Measurements from ENCODE around the gene AP1G2. TPM values are rescaled to one million over a fixed set of nuclear protein-coding genes. Genes with fewer than 3 reads are reported as not detected.

Gene AP1G2
- total and polyA plus RNA-seq, 2 of the 13 experiments (the other 11 are each of a cell fraction or from before 2014, with no cell fraction given) = 96.9 to 611 TPM

DNA sequence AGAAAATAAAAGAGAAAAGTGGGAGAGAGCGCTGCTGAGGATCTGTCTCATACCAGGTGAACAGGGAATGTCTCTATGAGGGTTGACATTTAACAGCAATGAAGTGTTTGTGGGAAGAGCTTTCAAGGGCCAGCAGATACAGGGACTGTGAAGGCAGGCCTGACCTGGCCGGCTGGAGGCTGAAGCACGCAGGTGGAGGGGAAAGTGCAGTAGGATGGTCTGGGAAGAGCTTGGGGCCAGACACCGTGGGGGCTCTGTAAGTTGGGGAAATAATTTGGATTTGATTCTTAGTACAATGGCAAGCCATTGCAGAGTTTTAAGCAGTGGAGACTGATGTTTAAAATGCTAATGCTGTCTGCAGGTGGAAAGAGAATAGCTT lies 44.8 kb upstream of the AP1G2 start (continued):
- no peak for TF ChIP-seq ZNF598 (CRISPR knock-in tag; IDR thresholded peaks at IDR 0.05; ENCODE audit: borderline replicate concordance)

DNA sequence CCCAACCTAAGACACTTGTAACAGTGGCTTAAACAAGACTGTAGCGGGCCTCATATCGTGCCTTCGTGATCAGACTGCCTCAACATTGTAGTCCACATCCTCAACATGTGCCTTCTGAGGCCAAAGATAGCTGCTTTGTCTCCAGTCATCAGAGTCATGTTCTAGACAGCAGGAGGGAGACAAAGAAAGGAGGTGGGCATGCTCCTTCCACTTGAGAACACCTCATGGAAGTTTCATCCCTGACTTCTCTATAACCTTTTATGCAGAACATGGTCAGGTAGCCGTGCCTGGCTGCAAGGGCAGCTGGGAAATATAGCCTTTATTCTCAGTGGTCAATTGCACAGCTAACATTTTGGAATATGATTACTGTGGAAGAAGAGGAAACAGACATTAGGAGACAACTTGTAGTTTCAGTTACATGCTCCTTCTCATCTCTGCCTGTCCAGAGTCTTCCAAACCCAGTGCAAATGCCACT lies 43.3 kb upstream of the AP1G2 start:
- 59% methylated on average over 4 of the region's 4 CpGs for WGBS (ENCODE audit: low lambda C conversion rate)
- CTCF ChIA-PET (ENCODE audit: low intra/inter-chr PET ratio, low total read pairs) = interaction anchor here (2.4 kb wide), 1 partner anchor 21 kb away, joined by 8 read pairs; no protein-coding TSS in a partner anchor
- Histone ChIP-seq H3K4me1 (ENCODE audit: insufficient read depth, low read length) (peaks cover 100% of the 10 kb centered on the region), H4K20me1 (ENCODE audit: insufficient read depth, low read length) (no peaks in the 10 kb centered on the region), H3K9me3 (ENCODE audit: low read length) (no peaks in the 10 kb centered on the region), H3K4me3 (replicated peaks in 1 of 3; ENCODE audit: insufficient read depth in 1 of 3, low read depth in 2 of 3, low read length in 3 of 3) (no peak overlapping the region; a peak in 1 of 6 replicates), H3K79me2 (ENCODE audit: insufficient read depth, low read length) (no peaks in the 10 kb centered on the region), H3K27me3 (ENCODE audit: control insufficient read depth in 1 of 2, insufficient read depth in 2 of 2, low read length in 2 of 2) (no peaks in the 10 kb centered on the region), H3K4me2 (ENCODE audit: low read depth, low read length) (peak overlapping the region; percentile 86), H2AFZ (ENCODE audit: low read length) (peak overlapping the region; percentile 3), H3K27ac (ENCODE audit: extremely low read length, insufficient read depth, low read length) (peak overlapping the region; percentile 89), H3K9ac (ENCODE audit: insufficient read depth, low read depth, low read length) (peak overlapping the region; percentile 54), H3K36me3 (replicated peaks in 1 of 2; ENCODE audit: control insufficient read depth in 1 of 2, insufficient read depth in 2 of 2, low read length in 2 of 2) (no peaks in the 10 kb centered on the region)
- intact Hi-C loops (cut with micrococcal nuclease; ENCODE audit: unreplicated experiment) (loop anchor here (1.0 to 5.0 kb wide), 3 partner anchors 9 to 481 kb away; partner anchors contain the start of gene PCK2), in situ Hi-C loops (cut with HindIII; ENCODE audit: extremely low pct_ligation_motif_present, low pct_unique_long_range_greater_than_20kb) (no loop called here)
- BruUV-seq (replicated peaks) = no TSS peak
- FAIRE-seq (no peak), DNase-seq (ENCODE audit: low spot score) (no peak), ATAC-seq (no peak)
- POLR2A ChIA-PET = interaction anchor here (0.8 to 14.7 kb wide), 23 partner anchors 10 to 604 kb away, joined by 3 to 1105 read pairs (median 5); partner anchors contain the start of genes DCAF11, DHRS2, NGDN and NRL
- no peak for TF ChIP-seq ISL2 (CRISPR knock-in tag; IDR thresholded peaks at IDR 0.05)
- TF ChIP-seq ZNF34 (CRISPR knock-in tag; IDR thresholded peaks at IDR 0.05; ENCODE audit: borderline replicate concordance) = peak; percentile 89; the same call in 1 of the 2 replicates
- 0 out of 2 replicates have a peak, but pooled peaks have one; percentile 11 for TF ChIP-seq ZNF589 (CRISPR knock-in tag; conservative IDR thresholded peaks at IDR 0.05)
- TF ChIP-seq JUNB (CRISPR knock-in tag; IDR thresholded peaks at IDR 0.05; ENCODE audit: borderline replicate concordance) = no peak
- 0 out of 2 replicates have a peak, but pooled peaks have one; percentile 32 for TF ChIP-seq ELF4 (CRISPR knock-in tag; IDR thresholded peaks at IDR 0.05; ENCODE audit: borderline replicate concordance)
- TF ChIP-seq TGIF2 (CRISPR knock-in tag; IDR thresholded peaks at IDR 0.05) = no peak
- peak; percentile 81 for TF ChIP-seq ZC3H4 (CRISPR knock-in tag; IDR thresholded peaks at IDR 0.05; ENCODE audit: borderline replicate concordance)
- TF ChIP-seq, protein P1, sequence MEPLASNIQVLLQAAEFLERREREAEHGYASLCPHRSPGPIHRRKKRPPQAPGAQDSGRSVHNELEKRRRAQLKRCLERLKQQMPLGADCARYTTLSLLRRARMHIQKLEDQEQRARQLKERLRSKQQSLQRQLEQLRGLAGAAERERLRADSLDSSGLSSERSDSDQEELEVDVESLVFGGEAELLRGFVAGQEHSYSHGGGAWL (CRISPR knock-in tag; IDR thresholded peaks at IDR 0.05) = 0 out of 2 replicates have a peak, but pooled peaks have one; percentile 56
- TF ChIP-seq, protein P2, sequence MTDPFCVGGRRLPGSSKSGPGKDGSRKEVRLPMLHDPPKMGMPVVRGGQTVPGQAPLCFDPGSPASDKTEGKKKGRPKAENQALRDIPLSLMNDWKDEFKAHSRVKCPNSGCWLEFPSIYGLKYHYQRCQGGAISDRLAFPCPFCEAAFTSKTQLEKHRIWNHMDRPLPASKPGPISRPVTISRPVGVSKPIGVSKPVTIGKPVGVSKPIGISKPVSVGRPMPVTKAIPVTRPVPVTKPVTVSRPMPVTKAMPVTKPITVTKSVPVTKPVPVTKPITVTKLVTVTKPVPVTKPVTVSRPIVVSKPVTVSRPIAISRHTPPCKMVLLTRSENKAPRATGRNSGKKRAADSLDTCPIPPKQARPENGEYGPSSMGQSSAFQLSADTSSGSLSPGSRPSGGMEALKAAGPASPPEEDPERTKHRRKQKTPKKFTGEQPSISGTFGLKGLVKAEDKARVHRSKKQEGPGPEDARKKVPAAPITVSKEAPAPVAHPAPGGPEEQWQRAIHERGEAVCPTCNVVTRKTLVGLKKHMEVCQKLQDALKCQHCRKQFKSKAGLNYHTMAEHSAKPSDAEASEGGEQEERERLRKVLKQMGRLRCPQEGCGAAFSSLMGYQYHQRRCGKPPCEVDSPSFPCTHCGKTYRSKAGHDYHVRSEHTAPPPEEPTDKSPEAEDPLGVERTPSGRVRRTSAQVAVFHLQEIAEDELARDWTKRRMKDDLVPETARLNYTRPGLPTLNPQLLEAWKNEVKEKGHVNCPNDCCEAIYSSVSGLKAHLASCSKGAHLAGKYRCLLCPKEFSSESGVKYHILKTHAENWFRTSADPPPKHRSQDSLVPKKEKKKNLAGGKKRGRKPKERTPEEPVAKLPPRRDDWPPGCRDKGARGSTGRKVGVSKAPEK (CRISPR knock-in tag; IDR thresholded peaks at IDR 0.05; ENCODE audit: borderline replicate concordance) = no peak
- no peak for TF ChIP-seq ZNF780A (CRISPR knock-in tag; IDR thresholded peaks at IDR 0.05)
- TF ChIP-seq NAIF1 (CRISPR knock-in tag; IDR thresholded peaks at IDR 0.05; ENCODE audit: borderline replicate concordance) = no peak
- TF ChIP-seq, protein P3, sequence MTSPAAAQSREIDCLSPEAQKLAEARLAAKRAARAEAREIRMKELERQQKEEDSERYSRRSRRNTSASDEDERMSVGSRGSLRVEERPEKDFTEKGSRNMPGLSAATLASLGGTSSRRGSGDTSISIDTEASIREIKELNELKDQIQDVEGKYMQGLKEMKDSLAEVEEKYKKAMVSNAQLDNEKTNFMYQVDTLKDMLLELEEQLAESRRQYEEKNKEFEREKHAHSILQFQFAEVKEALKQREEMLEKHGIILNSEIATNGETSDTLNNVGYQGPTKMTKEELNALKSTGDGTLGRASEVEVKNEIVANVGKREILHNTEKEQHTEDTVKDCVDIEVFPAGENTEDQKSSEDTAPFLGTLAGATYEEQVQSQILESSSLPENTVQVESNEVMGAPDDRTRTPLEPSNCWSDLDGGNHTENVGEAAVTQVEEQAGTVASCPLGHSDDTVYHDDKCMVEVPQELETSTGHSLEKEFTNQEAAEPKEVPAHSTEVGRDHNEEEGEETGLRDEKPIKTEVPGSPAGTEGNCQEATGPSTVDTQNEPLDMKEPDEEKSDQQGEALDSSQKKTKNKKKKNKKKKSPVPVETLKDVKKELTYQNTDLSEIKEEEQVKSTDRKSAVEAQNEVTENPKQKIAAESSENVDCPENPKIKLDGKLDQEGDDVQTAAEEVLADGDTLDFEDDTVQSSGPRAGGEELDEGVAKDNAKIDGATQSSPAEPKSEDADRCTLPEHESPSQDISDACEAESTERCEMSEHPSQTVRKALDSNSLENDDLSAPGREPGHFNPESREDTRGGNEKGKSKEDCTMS (CRISPR knock-in tag; conservative IDR thresholded peaks at IDR 0.05) = 0 out of 2 replicates have a peak, but pooled peaks have one; percentile 50
- no peak for TF ChIP-seq HOXD1 (CRISPR knock-in tag; IDR thresholded peaks at IDR 0.05)
- TF ChIP-seq, protein P4, sequence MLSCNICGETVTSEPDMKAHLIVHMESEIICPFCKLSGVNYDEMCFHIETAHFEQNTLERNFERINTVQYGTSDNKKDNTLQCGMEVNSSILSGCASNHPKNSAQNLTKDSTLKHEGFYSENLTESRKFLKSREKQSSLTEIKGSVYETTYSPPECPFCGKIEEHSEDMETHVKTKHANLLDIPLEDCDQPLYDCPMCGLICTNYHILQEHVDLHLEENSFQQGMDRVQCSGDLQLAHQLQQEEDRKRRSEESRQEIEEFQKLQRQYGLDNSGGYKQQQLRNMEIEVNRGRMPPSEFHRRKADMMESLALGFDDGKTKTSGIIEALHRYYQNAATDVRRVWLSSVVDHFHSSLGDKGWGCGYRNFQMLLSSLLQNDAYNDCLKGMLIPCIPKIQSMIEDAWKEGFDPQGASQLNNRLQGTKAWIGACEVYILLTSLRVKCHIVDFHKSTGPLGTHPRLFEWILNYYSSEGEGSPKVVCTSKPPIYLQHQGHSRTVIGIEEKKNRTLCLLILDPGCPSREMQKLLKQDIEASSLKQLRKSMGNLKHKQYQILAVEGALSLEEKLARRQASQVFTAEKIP (CRISPR knock-in tag; IDR thresholded peaks at IDR 0.05; ENCODE audit: borderline replicate concordance) = peak; percentile 86; the same call in 1 of the 2 replicates
